TTC549 (cell line): ENCODE data around the gene PPP2R2D.
"Not testable (repeated sequence)": the region's sequence is repeated elsewhere in the genome, so short reads cannot be mapped to it uniquely, and the experiment has no call there.

Source experiments
- FAIRE-seq: peaks from 2 replicates; lab custom pipeline; 2012; peaks lifted over from hg19 to GRCh38; lab: Jason Lieb, UNC

PPP2R2D gene

GRCh38 chr10:131949041-131949862, 48.4 kb downstream of the PPP2R2D start:
- FAIRE-seq, result no peak

- not testable (repeated sequence) for FAIRE-seq
Measured at GRCh38 chr10:131949908-131950307, 49.1 kb downstream of the PPP2R2D start.

DNA sequence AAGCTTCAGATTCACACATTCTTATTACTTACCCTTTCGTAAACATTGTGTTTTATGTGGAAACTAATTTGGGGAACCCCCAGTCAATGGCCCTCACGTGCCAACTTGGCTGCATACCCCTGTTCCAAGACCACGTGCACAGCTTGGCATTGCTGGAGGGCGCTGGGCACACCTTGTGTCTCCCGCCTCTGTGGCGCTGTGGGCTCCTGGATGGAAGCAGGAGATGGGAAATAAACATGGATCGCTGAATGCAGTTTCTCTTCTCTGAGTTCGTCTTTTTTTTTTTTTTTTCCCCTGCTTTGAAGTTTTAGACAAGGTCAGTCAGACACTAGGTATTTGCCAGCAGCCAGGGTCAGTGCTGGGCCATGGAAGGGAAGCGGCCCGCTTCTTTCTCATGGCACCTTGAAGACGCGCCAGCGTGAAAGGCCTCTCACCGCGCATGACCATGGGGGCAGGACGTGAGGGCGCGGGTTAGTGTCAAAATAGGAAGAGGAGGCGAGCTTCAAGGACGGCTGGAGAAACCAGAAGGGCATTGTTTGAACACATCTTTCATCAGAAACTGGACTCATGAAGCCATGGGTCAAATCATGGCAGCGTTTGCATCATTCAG, 53.7 kb downstream of the PPP2R2D start:
- FAIRE-seq, result no peak

GRCh38 chr10:131955591-131956340, 55.0 kb downstream of the PPP2R2D start:
- FAIRE-seq, result no peak

DNA sequence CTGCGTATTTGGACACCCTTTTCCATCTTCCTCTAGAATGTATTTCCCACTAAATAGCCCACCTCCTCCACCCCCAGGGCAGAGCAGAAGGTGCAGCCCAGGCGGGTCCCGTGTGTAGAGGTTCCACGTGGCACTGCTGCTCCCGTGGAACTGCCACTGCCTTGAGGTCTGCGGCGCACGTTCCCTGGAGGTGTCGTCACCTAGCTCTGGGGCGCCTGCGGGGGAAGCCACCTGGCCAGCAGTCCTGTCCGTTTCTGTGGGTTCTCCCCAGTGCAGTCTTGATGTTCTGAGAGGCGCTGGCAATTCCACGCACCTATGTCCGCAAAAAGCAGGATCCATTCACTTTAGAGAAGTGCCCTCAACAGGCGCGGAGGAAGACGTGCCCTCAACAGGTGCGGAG, 59.0 kb downstream of the PPP2R2D start:
- no peak for FAIRE-seq

DNA sequence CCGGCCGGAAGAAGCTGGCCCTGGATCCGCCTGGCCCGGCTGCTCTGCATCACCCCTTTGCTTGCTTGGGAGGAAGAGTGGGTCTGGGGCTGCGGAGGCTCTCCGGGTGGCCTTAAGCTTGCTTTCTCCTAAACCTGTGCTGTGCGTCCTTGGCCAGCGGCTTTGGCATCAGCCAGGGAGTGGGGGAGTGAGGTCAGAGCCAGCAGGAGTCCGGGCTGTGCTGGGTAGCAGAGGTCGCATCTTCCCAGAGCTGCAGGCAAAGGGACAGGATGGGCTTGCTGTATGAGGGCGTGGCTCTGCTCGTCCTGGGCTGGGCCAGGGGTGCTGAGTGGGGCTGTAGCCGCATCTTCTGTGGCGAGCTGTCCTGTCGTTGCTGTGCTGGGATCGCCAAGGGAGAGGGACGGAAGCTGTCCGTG, 59.8 kb downstream of the PPP2R2D start:
- no peak for FAIRE-seq

DNA sequence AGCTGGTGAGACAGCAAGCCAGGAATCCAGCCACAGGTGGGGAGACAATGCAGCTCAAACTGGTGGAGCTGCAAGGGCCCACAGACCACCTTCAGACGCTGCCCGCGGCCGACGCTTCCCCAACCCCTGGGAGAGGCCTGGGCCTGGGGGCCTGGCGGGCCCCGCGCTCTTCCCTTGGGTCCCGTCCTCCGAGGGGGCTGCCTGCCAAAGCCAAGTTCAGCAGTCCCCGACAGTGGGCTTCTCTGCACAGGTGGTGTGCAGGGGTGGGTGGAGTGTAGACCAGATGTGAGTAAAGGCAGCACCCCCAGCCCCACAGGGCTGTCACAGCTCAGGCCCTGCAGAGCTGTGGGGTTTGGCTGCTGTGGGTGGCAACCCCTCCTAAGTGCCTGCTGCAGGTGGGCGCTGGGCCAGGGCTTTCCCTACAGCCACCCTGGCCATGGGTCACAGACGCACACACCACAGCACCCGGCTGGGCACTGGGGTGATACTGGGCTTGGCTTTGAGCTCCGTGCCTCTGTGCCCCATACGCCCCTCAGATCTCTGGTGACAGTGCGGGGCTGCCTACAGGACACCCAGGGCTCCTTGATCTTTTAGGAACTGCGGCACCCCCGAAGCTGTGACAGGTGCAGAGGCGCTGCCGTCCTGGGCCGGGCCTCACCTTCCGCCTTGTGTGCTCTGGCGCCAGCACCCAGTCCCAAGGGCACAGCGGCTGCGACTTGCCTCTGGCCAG, 60.4 kb downstream of the PPP2R2D start:
- no peak for FAIRE-seq

DNA sequence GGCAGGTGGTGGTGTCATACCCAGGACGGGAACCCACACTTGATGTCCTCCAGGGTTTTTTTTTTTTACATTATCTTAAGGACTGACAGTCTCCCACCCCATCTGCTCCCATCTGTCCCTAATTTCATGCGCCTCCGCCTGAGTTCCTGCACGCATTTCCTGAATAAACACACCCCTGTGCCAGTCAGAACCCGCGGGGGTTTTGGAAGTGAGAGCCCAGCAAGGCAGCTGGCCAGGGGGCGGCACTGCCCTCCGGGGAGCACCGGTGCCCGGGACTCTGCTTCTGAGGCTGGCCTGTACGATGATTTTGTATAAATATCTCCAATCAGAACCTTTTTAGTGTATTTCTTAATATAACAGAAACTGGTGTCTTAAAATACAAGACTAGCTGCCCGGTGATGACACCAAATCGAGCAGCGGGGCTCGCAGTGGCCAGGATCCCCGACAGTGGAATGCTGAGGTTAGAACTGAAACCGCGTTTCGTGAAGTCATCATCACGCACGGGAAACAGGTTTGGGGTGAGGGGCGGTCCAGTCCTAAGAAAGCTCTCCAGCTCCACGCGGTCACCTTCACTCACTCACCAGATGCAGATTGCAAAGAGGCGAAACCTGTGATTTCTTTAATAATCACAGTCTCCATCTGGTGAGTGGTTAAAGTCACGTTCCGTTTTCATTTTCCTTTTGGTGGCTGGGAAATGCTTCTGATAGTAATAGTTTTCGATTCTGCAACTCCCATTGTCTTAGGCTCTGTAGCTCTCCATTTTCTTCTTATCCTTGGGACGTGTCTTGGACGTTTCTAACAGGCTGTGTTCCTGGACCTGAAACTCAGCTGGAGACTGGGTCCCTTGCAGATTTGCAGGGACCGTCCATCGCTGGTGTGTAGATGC, 61.2 kb downstream of the PPP2R2D start:
- FAIRE-seq, result no peak

DNA sequence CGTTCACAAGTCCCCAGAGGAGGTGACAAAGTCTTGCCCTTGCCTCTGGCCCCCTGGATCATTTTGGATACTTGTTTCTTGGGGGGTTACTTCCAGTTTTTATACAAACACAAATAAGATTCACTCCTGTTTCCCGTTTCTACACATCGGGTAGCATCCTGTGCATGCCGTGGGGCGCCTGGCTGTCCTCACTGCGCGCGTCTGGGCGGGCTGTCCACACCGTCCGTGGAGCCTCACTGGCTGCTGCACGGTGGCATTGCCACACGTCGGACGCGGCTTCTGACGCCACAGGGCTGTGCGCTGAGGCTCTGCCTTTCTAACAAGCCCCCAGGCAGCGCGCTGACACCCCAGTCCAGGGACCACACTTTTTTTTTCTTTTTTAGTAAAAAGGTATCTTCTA, 62.5 kb downstream of the PPP2R2D start:
- no peak for FAIRE-seq

GRCh38 chr10:131963811-131964210, 63.0 kb downstream of the PPP2R2D start:
- FAIRE-seq, result no peak

DNA sequence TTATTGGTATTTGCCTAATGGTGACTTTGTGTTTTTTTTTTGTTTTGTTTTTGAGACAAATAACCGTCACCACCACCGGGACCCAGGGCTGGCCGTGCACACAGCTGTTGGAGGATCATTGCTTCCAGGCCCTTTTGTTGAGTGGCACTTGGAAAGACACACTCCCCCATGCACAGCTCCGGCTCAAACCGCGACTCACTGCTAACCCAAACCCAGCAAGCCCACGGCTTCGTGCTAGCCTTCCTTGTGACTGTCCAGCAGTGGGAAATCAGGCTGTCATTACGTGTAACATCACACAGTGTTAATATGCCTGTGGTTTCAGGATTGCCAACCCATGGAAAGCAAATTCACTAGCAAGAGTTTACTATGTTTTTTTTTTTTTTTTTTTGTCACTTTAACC, 63.5 kb downstream of the PPP2R2D start:
- no peak for FAIRE-seq

DNA sequence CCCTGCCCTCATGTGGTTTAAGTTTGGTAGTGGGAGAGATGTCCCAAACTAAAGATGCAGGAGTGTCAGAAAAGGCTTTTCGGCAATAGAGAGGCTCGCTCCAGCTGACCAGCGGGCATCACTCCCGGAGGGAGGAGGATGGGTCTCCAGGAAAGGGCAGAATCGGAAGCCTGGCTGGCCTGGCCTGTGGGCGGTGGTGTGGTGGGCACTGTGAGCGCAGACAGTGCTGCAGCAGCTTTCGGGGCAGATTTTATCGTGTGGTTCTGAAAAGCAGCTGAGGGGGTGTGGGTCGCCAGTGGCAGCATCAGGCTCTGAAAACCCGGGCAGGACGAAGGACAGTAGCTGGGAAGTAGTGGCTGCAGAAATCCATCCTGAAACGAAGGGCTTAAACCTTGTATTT, 68.1 kb downstream of the PPP2R2D start:
- FAIRE-seq, result no peak

GRCh38 chr10:131970946-131971345, 70.1 kb downstream of the PPP2R2D start:
- FAIRE-seq, result no peak

DNA sequence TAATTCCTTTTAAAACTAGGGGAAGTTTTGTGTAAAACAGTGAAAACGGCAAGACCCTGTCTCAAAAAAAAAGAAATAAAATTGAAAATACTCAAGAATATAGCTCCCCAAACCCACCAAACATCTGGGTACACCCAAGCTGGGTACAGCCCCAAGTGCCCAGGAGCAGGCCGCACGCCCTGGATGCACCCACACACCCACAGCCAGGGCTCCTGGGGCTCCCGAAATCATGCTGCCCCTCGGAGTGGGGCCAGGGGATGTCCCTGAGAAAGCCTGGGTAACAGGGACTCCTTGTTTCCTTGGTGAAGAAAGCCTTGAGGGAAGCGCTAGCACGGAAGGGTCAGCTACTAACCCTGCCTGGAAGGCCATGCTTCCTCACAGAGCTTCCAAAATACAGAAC, 70.8 kb downstream of the PPP2R2D start:
- no peak for FAIRE-seq

GRCh38 chr10:131972474-131973071, 71.8 kb downstream of the PPP2R2D start:
- no peak for FAIRE-seq

- no peak for FAIRE-seq
Measured at GRCh38 chr10:131973160-131973951, 72.5 kb downstream of the PPP2R2D start.

- FAIRE-seq, result no peak
Measured at GRCh38 chr10:131974034-131974817, 73.4 kb downstream of the PPP2R2D start.

GRCh38 chr10:131975003-131975402, 74.2 kb downstream of the PPP2R2D start:
- no peak for FAIRE-seq

DNA sequence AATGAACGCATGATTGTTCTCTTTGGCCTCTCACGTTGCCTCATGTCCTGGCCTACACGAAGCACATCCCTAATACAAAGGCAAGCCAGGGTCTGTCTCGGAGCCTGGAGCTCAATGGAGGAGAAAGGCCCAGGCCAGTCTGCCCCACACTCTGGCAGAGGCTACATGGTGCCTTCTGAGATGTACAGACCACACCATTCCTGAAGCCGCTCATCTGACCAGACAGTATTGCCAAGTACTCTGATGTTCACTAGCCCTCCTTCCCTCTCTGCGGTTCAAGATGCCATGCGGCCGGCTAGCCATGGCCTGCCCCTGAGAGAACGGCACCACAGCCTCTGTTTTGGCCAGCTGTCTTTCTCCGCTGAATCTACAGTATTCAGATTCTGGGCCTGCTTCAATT, 75.0 kb downstream of the PPP2R2D start:
- no peak for FAIRE-seq
